Heart left ventricle (tissue), 16 donors: Measurements from ENCODE around the gene NR0B1. TPM values are rescaled to one million over a fixed set of nuclear protein-coding genes. Genes with fewer than 3 reads are reported as not detected.

ENCODE experiments used
- ATAC-seq, 4 donors: fragments of 200-7000 bp; cut with Tn5 transposase; one replicate each; pipeline ENCODE4 v1.9.1; 2020 to 2022; ENCODE audit warnings: moderate library complexity in 4 of 4, mild to moderate bottlenecking in 3 of 4, moderate number of reproducible peaks in 1 of 4
- DNase-seq, 5 donors: peaks; one replicate each; pipeline ENCODE4 v3.0.0-alpha.2; 2020
- H3K27ac ChIP-seq, 12 donors: fragments of 200-600 bp; sonication (generic) in 4 of 12; one replicate each; pipeline versions ENCODE4 v1.5.0 to v1.8.0; 2016 to 2022; ENCODE audit warnings: mild to moderate bottlenecking in 2 of 12
- H3K27me3 ChIP-seq, 9 donors: fragments of 200-600 bp; sonication (generic) in 2 of 9; one replicate each; pipeline versions ENCODE4 v1.5.1 to v1.8.0; 2016 to 2022; ENCODE audit warnings: mild to moderate bottlenecking in 3 of 9
- H3K36me3 ChIP-seq, 9 donors: fragments of 200-600 bp; sonication (generic) in 2 of 9; one replicate each; pipeline versions ENCODE4 v1.5.0 to v1.8.0; 2018 to 2022; ENCODE audit warnings: mild to moderate bottlenecking in 2 of 9
- H3K4me1 ChIP-seq, 12 donors: fragments of 200-600 bp; sonication (generic) in 4 of 12; one replicate each; pipeline versions ENCODE4 v1.5.0 to v1.8.0; 2016 to 2022; ENCODE audit warnings: mild to moderate bottlenecking in 3 of 12
- H3K4me3 ChIP-seq, 12 donors: fragments of 200-600 bp; sonication (generic) in 4 of 12; one replicate each; pipeline versions ENCODE4 v1.5.0 to v1.8.0; 2017 to 2022; ENCODE audit warnings: mild to moderate bottlenecking in 9 of 12, moderate library complexity in 4 of 12
- H3K9me3 ChIP-seq, 12 donors: fragments of 200-600 bp; sonication (generic) in 4 of 12; one replicate each; pipeline versions ENCODE4 v1.5.0 to v1.8.0; 2016 to 2022; ENCODE audit warnings: mild to moderate bottlenecking in 1 of 12
- CTCF ChIP-seq, 12 donors: fragments of 200-600 bp; sonication (generic) in 4 of 12; IDR thresholded peaks; one replicate each; pipeline versions ENCODE4 v1.5.0 to v1.8.0; 2018 to 2022; ENCODE audit warnings: antibody characterized with exemption in 12 of 12, mild to moderate bottlenecking in 5 of 12
- POLR2A ChIP-seq, 2 donors: fragments of 450-650 bp; IDR thresholded peaks; one replicate each; pipeline ENCODE4 v1.6.1; 2017; ENCODE audit warnings: antibody characterized with exemption in 2 of 2, mild to moderate bottlenecking in 2 of 2, moderate library complexity in 2 of 2
- WGBS, 4 donors: extraction: QIAGEN DNeasy Blood & Tissue Kit in 2 of 4; methylation state at CpG; one replicate each; pipeline versions ENCODE4 v1.1.5 to v1.1.7; 2013 to 2018; 5-methylcytosine and 5-hydroxymethylcytosine counted together
- intact Hi-C, 10 donors: fragments of 100-400 bp; cut with DNase I; formaldehyde crosslinking; loops; one replicate each; pipeline versions ENCODE4 v1.11.1 to v1.14.2; 2022
- polyA plus RNA-seq, 2 donors: library from polyadenylated mRNA; stranded (reverse); fragments of 200-250 nt; gene quantifications; one replicate each; pipeline ENCODE4 v1.2.3, GENCODE V29; 2013
- total RNA-seq, 9 donors: library from RNA; depleted of rRNA in 2 of 9; stranded (reverse); fragments of >200 nt in 2 of 9; fragmentation: NEBNext Ultra II Directional in 3 of 9; extraction: Animal tissue kit (Norgen Biotek cat#: 25700) in 3 of 9; gene quantifications; one replicate each; pipeline versions ENCODE4 v1.1.0 to v1.2.4, GENCODE V29; 2016 to 2023
- donor health status: ischemic (EF 13 %, LVEDD 7.1; RV severe dilation, severe dysfunction).
- donor health status: healthy with polysubstance abuse.
- donor health status: DM: no; HTN: yes; CAD: no.
- donor health status: DM: no; HTN: no; CAD: no.
- donor health status: ischemic (EF 25% LVEDD 6.9; RV normal size, moderate dysfunction).
- donor health status: ischemic (EF 25% LVEDD 5.7; RV mildly dilated, moderate dysfunction).
- donor health status: healthy.
- donor health status: DM: yes; HTN: yes; CAD: no.
- donor health status: ischemic (EF 35%, LVEDD 5.7; RV mildly dilated, moderate dysfunction).
- donor health status: nonischemic (EF 11% LVEDD 7.7; RV severe dilation, severe dysfunction).
- donor health status: DM: yes; HTN: yes; CAD: no.
- donor health status: PGD.
- donor health status: ischemic (EF 29% LVEDD 5.4; RV normal size, mild dysfunction).
- donor health status: nonischemic (EF 23%, LVEDD 6.1; RV moderate dilation, normal function).

NR0B1 gene
- total and polyA plus RNA-seq, 11 donors = 0.11 TPM; not detected in 10

- Histone ChIP-seq H3K4me3 (no peak overlapping the region), H3K9me3 (no peaks in the 10 kb centered on the region), H3K27ac (no peak overlapping the region), H3K27me3 (peaks cover 0 to 23% (median 0%) of the 10 kb centered on the region in 9 donors), H3K4me1 (no peaks in the 10 kb centered on the region), H3K36me3 (no peaks in the 10 kb centered on the region)
- 35 to 53% (median 43%) methylated on average over 6 of the region's 6 CpGs for WGBS, 4 donors
- peak in 2 of 5 donors; percentile 4 to 37 for DNase-seq
- intact Hi-C loops = no loop called here
- ATAC-seq = peak in 2 of 4 donors; percentile 45 to 65
- TF ChIP-seq CTCF (IDR thresholded peaks at IDR 0.05) = no peak
- no peak for TF ChIP-seq POLR2A (IDR thresholded peaks at IDR 0.05)
Measured at GRCh38 chrX:30302956-30303355, 6.2 kb downstream of the NR0B1 start.

- Histone ChIP-seq H3K4me3 (no peak overlapping the region), H3K4me1 (no peaks in the 10 kb centered on the region), H3K36me3 (no peaks in the 10 kb centered on the region), H3K9me3 (no peaks in the 10 kb centered on the region), H3K27ac (no peak overlapping the region), H3K27me3 (peaks cover 0 to 13% (median 0%) of the 10 kb centered on the region in 9 donors)
- no peak for TF ChIP-seq POLR2A (IDR thresholded peaks at IDR 0.05)
- TF ChIP-seq CTCF (IDR thresholded peaks at IDR 0.05) = no peak
- intact Hi-C loops = no loop called here
- DNase-seq (no peak), ATAC-seq (peak in 1 of 4 donors; percentile 49)
- 13 to 38% (median 23%) methylated on average over 3 to 5 of the region's 5 CpGs for WGBS, 4 donors
Measured at GRCh38 chrX:30301963-30302362, 7.2 kb downstream of the NR0B1 start.

- no peak for TF ChIP-seq CTCF (IDR thresholded peaks at IDR 0.05)
- no peak for TF ChIP-seq POLR2A (IDR thresholded peaks at IDR 0.05)
- no peaks in the 10 kb centered on the region for H3K4me1 ChIP-seq
- H3K4me3 ChIP-seq = no peak overlapping the region
- no peak for ATAC-seq
- no peaks in the 10 kb centered on the region for H3K36me3 ChIP-seq
- no peak for DNase-seq
- H3K27ac ChIP-seq = no peak overlapping the region
- H3K27me3 ChIP-seq = peaks cover 0 to 9% (median 0%) of the 10 kb centered on the region in 9 donors
- no peaks in the 10 kb centered on the region for H3K9me3 ChIP-seq
- intact Hi-C loops = no loop called here
Measured at GRCh38 chrX:30301208-30301607, 8.0 kb downstream of the NR0B1 start.

- no peak overlapping the region for H3K4me3 ChIP-seq
- H3K27me3 ChIP-seq = peaks cover 0 to 10% (median 0%) of the 10 kb centered on the region in 9 donors
- DNase-seq (no peak), ATAC-seq (no peak)
- intact Hi-C loops = no loop called here
- no peaks in the 10 kb centered on the region for H3K4me1 ChIP-seq
- no peaks in the 10 kb centered on the region for H3K9me3 ChIP-seq
- H3K36me3 ChIP-seq = no peaks in the 10 kb centered on the region
- TF ChIP-seq CTCF (IDR thresholded peaks at IDR 0.05) (no peak), POLR2A (IDR thresholded peaks at IDR 0.05) (no peak)
- 48 to 75% (median 62%) methylated on average over 5 of the region's 5 CpGs for WGBS, 4 donors
- H3K27ac ChIP-seq = no peak overlapping the region
Measured at GRCh38 chrX:30296408-30297254, 12.6 kb downstream of the NR0B1 start.
